ENCODE data around the gene KRTAP5-1.

DNA sequence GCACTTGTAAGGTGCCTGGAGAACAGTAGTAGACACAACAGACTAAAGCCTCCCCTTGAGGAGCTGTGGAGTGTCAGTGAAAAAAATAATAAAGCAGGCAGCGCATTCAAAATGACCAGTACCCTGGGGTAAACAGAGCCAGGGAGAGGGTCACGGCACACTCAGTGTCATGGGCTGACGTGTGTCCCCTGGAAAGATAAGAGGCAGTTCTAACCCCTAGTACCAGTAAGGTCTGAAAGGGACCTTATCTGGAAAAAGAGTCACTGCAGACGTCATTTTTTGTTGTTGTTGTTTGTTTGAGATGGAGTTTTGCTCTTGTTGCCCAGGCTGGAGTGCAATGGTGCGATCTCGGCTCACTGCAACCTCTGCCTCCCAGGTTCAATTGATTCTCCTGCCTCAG is 45.0 kb downstream of the KRTAP5-1 start:
- TF ChIP-seq FOXM1 (IDR thresholded peaks at IDR 0.05; ENCODE audit: low read depth) = no peak
- TF ChIP-seq, protein P1, sequence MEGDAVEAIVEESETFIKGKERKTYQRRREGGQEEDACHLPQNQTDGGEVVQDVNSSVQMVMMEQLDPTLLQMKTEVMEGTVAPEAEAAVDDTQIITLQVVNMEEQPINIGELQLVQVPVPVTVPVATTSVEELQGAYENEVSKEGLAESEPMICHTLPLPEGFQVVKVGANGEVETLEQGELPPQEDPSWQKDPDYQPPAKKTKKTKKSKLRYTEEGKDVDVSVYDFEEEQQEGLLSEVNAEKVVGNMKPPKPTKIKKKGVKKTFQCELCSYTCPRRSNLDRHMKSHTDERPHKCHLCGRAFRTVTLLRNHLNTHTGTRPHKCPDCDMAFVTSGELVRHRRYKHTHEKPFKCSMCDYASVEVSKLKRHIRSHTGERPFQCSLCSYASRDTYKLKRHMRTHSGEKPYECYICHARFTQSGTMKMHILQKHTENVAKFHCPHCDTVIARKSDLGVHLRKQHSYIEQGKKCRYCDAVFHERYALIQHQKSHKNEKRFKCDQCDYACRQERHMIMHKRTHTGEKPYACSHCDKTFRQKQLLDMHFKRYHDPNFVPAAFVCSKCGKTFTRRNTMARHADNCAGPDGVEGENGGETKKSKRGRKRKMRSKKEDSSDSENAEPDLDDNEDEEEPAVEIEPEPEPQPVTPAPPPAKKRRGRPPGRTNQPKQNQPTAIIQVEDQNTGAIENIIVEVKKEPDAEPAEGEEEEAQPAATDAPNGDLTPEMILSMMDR (IDR thresholded peaks at IDR 0.05) = no peak
- TF ChIP-seq, protein P2, sequence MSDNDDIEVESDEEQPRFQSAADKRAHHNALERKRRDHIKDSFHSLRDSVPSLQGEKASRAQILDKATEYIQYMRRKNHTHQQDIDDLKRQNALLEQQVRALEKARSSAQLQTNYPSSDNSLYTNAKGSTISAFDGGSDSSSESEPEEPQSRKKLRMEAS (IDR thresholded peaks at IDR 0.05; ENCODE audit: low read depth) = no peak
- TF ChIP-seq TAF1 (IDR thresholded peaks at IDR 0.05; ENCODE audit: borderline replicate concordance, low read depth, low read length) = no peak
- TF ChIP-seq FOXJ3 (CRISPR knock-in tag; IDR thresholded peaks at IDR 0.05) = no peak
- TF ChIP-seq, protein P3, sequence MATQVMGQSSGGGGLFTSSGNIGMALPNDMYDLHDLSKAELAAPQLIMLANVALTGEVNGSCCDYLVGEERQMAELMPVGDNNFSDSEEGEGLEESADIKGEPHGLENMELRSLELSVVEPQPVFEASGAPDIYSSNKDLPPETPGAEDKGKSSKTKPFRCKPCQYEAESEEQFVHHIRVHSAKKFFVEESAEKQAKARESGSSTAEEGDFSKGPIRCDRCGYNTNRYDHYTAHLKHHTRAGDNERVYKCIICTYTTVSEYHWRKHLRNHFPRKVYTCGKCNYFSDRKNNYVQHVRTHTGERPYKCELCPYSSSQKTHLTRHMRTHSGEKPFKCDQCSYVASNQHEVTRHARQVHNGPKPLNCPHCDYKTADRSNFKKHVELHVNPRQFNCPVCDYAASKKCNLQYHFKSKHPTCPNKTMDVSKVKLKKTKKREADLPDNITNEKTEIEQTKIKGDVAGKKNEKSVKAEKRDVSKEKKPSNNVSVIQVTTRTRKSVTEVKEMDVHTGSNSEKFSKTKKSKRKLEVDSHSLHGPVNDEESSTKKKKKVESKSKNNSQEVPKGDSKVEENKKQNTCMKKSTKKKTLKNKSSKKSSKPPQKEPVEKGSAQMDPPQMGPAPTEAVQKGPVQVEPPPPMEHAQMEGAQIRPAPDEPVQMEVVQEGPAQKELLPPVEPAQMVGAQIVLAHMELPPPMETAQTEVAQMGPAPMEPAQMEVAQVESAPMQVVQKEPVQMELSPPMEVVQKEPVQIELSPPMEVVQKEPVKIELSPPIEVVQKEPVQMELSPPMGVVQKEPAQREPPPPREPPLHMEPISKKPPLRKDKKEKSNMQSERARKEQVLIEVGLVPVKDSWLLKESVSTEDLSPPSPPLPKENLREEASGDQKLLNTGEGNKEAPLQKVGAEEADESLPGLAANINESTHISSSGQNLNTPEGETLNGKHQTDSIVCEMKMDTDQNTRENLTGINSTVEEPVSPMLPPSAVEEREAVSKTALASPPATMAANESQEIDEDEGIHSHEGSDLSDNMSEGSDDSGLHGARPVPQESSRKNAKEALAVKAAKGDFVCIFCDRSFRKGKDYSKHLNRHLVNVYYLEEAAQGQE (IDR thresholded peaks at IDR 0.05; ENCODE audit: low read depth, low read length) = no peak
- TF ChIP-seq, protein P4, sequence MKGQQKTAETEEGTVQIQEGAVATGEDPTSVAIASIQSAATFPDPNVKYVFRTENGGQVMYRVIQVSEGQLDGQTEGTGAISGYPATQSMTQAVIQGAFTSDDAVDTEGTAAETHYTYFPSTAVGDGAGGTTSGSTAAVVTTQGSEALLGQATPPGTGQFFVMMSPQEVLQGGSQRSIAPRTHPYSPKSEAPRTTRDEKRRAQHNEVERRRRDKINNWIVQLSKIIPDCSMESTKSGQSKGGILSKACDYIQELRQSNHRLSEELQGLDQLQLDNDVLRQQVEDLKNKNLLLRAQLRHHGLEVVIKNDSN (IDR thresholded peaks at IDR 0.05; ENCODE audit: borderline replicate concordance, low read depth) = no peak
- TF ChIP-seq EP300 (IDR thresholded peaks at IDR 0.05; ENCODE audit: borderline replicate concordance in 1 of 2, low read depth in 1 of 2, low read length in 1 of 2) = no peak
- no peak for TF ChIP-seq TCF12 (IDR thresholded peaks at IDR 0.05)
- TF ChIP-seq, protein P5, sequence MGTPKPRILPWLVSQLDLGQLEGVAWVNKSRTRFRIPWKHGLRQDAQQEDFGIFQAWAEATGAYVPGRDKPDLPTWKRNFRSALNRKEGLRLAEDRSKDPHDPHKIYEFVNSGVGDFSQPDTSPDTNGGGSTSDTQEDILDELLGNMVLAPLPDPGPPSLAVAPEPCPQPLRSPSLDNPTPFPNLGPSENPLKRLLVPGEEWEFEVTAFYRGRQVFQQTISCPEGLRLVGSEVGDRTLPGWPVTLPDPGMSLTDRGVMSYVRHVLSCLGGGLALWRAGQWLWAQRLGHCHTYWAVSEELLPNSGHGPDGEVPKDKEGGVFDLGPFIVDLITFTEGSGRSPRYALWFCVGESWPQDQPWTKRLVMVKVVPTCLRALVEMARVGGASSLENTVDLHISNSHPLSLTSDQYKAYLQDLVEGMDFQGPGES (IDR thresholded peaks at IDR 0.05; ENCODE audit: low read depth, low read length) = no peak
- TF ChIP-seq MXI1 (IDR thresholded peaks at IDR 0.05; ENCODE audit: low read depth, low read length) = no peak
- TF ChIP-seq POLR2AphosphoS5 (IDR thresholded peaks at IDR 0.05; ENCODE audit: low read depth, low read length) = no peak

Measured in SK-N-SH (cell line).